Measurements from ENCODE around the gene TBC1D9.
A peak's percentile ranks its signal among the peaks of the same experiment; 100 is the strongest.

Gene TBC1D9

DNA sequence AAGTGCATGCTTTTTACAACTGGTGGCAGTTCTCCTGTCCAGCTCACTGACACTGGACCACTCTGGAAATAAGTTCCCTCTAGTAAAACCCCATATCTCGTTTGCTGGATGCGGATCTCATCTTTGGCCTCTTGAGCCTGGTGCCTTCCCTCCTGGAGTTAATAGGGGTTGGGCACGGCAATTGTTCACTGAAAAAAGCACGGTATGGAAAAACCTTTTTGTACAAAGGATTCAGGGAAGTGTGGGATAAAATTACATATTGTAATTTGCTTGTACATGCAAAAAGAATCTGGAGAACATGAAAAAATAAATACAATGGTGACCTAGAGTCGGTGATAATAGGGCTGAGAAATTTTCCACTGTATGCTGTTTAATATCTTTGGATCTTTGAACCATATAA is 30.6 kb downstream of the TBC1D9 start:
- POLR2A ChIA-PET = no interaction called here
- H3K9me3 ChIP-seq (ENCODE audit: control insufficient read depth, insufficient read depth, low read depth, low read length) = no peaks in the 10 kb centered on the region
- TF ChIP-seq, protein P1, sequence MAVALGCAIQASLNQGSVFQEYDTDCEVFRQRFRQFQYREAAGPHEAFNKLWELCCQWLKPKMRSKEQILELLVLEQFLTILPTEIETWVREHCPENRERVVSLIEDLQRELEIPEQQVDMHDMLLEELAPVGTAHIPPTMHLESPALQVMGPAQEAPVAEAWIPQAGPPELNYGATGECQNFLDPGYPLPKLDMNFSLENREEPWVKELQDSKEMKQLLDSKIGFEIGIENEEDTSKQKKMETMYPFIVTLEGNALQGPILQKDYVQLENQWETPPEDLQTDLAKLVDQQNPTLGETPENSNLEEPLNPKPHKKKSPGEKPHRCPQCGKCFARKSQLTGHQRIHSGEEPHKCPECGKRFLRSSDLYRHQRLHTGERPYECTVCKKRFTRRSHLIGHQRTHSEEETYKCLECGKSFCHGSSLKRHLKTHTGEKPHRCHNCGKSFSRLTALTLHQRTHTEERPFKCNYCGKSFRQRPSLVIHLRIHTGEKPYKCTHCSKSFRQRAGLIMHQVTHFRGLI (tag by site-specific recombination; IDR thresholded peaks at IDR 0.05) = peak; percentile 45; the same call in 1 of the 2 replicates
- no peak for TF ChIP-seq ZNF501 (tag by site-specific recombination; IDR thresholded peaks at IDR 0.05)
- H3K36me3 ChIP-seq (ENCODE audit: control insufficient read depth in 2 of 2, insufficient read depth in 1 of 2, low read length in 2 of 2) = no peaks in the 10 kb centered on the region
- peaks cover 15% of the 10 kb centered on the region for H3K4me1 ChIP-seq (ENCODE audit: control insufficient read depth, insufficient read depth, low read length)
- H3K27ac ChIP-seq (ENCODE audit: extremely low read depth, low read depth, low read length) = no peak overlapping the region
- H3K4me3 ChIP-seq (ENCODE audit: low read depth, low read length) = no peak overlapping the region
- CTCF ChIA-PET = no interaction called here

DNA sequence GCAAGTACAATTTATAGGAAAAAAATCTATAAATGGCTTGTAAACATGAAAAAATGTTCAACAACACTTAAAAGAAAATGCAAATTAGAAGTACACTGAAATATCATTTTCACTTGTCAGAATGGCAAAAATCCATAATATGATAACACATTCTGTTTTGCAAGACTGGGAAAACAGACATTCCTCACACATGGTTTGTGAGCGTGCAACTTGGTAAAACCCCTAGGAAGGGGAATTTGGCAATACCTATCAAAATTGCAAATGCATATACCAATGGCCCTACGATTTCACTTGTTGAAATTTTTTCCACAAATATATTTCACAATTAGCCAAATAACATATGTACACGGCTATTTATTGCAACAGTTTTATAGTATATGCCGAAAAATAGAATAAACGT is 31.4 kb downstream of the TBC1D9 start:
- Histone ChIP-seq H3K27ac (ENCODE audit: extremely low read depth, low read depth, low read length) (no peak overlapping the region), H3K4me1 (ENCODE audit: control insufficient read depth, insufficient read depth, low read length) (peaks cover 15% of the 10 kb centered on the region), H3K36me3 (ENCODE audit: control insufficient read depth in 2 of 2, insufficient read depth in 1 of 2, low read length in 2 of 2) (no peaks in the 10 kb centered on the region), H3K4me3 (ENCODE audit: low read depth, low read length) (no peak overlapping the region), H3K9me3 (ENCODE audit: control insufficient read depth, insufficient read depth, low read depth, low read length) (no peaks in the 10 kb centered on the region)
- POLR2A ChIA-PET = no interaction called here
- TF ChIP-seq ZNF221 (tag by site-specific recombination; IDR thresholded peaks at IDR 0.05; ENCODE audit: borderline replicate concordance) (no peak), TCF7L2 (IDR thresholded peaks at IDR 0.05; ENCODE audit: borderline replicate concordance, low read depth, low read length) (no peak), ZNF521 (tag by site-specific recombination; IDR thresholded peaks at IDR 0.05) (no peak), ZNF791 (tag by site-specific recombination; IDR thresholded peaks at IDR 0.05) (no peak), YY2 (tag by site-specific recombination; IDR thresholded peaks at IDR 0.05) (no peak), ZNF416 (tag by site-specific recombination; IDR thresholded peaks at IDR 0.05) (no peak)
- TF ChIP-seq, protein P2, sequence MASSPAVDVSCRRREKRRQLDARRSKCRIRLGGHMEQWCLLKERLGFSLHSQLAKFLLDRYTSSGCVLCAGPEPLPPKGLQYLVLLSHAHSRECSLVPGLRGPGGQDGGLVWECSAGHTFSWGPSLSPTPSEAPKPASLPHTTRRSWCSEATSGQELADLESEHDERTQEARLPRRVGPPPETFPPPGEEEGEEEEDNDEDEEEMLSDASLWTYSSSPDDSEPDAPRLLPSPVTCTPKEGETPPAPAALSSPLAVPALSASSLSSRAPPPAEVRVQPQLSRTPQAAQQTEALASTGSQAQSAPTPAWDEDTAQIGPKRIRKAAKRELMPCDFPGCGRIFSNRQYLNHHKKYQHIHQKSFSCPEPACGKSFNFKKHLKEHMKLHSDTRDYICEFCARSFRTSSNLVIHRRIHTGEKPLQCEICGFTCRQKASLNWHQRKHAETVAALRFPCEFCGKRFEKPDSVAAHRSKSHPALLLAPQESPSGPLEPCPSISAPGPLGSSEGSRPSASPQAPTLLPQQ (tag by site-specific recombination; IDR thresholded peaks at IDR 0.05) = no peak
- CTCF ChIA-PET = no interaction called here

DNA sequence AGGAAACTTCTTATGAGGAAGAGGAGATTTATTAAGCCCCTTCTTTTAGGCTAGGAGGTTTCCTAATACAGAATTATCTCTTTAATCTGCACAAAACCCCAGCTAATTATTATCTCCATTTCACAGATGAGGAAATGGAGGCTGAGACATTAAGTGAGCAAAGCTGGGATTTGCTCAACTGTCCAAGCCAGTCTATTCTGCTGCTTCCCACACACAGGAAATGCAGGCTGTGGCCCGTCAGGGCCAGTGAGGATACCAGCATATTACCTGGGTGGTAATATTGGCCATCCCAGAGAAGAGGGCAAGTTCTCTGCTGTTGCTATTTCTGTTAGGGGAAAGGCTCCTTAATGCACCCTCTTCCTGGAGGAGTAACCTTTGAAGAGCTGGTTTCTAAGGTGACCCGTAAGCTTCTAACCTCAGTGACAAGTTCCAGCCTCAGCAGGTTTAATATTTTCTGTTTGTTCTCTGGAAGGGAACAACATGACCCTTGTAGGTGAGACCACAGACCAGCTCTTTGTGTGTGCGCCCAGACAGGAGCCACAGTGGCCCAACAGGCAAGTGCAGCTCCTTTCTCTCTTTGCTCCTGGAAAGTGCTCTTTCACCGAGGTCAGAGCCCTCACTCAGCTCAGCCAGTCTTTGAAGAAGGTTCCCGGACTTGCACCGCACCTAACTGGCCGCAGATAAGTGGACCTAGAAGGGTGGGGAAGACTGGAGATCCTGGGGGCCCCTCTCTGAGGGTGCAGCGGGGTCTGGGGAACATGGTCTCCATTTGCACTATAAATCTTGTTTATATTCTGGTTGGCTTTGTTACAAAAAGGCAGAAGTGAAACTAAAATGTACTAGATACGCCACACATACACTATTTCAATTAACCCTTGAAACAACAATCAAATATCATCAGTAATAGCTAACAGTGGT is 35.5 kb downstream of the TBC1D9 start:
- ChIA-PET POLR2A (no interaction called here), CTCF (no interaction called here)
- no peak overlapping the region for H3K4me3 ChIP-seq (ENCODE audit: low read depth, low read length)
- H3K4me1 ChIP-seq (ENCODE audit: control insufficient read depth, insufficient read depth, low read length) = no peaks in the 10 kb centered on the region
- H3K36me3 ChIP-seq (ENCODE audit: control insufficient read depth in 2 of 2, insufficient read depth in 1 of 2, low read length in 2 of 2) = no peaks in the 10 kb centered on the region
- H3K9me3 ChIP-seq (ENCODE audit: control insufficient read depth, insufficient read depth, low read depth, low read length) = no peaks in the 10 kb centered on the region
- TF ChIP-seq, protein P3, sequence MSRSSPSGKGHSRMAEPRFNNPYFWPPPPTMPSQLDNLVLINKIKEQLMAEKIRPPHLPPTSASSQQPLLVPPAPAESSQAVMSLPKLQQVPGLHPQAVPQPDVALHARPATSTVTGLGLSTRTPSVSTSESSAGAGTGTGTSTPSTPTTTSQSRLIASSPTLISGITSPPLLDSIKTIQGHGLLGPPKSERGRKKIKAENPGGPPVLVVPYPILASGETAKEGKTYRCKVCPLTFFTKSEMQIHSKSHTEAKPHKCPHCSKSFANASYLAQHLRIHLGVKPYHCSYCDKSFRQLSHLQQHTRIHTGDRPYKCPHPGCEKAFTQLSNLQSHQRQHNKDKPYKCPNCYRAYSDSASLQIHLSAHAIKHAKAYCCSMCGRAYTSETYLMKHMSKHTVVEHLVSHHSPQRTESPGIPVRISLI (tag by site-specific recombination; IDR thresholded peaks at IDR 0.05) = no peak
- TF ChIP-seq ZNF610 (tag by site-specific recombination; IDR thresholded peaks at IDR 0.05; ENCODE audit: borderline replicate concordance) (no peak), ZFP41 (tag by site-specific recombination; IDR thresholded peaks at IDR 0.05; ENCODE audit: borderline replicate concordance) (no peak), ZBTB17 (tag by site-specific recombination; IDR thresholded peaks at IDR 0.05) (no peak), MEIS1 (CRISPR knock-in tag; IDR thresholded peaks at IDR 0.05; ENCODE audit: borderline replicate concordance) (no peak), ZNF423 (tag by site-specific recombination; IDR thresholded peaks at IDR 0.05) (no peak), ZNF776 (tag by site-specific recombination; IDR thresholded peaks at IDR 0.05; ENCODE audit: borderline replicate concordance) (no peak), ZNF221 (tag by site-specific recombination; IDR thresholded peaks at IDR 0.05; ENCODE audit: borderline replicate concordance) (no peak), ZNF600 (tag by site-specific recombination; IDR thresholded peaks at IDR 0.05) (no peak)
- TF ChIP-seq, protein P4, sequence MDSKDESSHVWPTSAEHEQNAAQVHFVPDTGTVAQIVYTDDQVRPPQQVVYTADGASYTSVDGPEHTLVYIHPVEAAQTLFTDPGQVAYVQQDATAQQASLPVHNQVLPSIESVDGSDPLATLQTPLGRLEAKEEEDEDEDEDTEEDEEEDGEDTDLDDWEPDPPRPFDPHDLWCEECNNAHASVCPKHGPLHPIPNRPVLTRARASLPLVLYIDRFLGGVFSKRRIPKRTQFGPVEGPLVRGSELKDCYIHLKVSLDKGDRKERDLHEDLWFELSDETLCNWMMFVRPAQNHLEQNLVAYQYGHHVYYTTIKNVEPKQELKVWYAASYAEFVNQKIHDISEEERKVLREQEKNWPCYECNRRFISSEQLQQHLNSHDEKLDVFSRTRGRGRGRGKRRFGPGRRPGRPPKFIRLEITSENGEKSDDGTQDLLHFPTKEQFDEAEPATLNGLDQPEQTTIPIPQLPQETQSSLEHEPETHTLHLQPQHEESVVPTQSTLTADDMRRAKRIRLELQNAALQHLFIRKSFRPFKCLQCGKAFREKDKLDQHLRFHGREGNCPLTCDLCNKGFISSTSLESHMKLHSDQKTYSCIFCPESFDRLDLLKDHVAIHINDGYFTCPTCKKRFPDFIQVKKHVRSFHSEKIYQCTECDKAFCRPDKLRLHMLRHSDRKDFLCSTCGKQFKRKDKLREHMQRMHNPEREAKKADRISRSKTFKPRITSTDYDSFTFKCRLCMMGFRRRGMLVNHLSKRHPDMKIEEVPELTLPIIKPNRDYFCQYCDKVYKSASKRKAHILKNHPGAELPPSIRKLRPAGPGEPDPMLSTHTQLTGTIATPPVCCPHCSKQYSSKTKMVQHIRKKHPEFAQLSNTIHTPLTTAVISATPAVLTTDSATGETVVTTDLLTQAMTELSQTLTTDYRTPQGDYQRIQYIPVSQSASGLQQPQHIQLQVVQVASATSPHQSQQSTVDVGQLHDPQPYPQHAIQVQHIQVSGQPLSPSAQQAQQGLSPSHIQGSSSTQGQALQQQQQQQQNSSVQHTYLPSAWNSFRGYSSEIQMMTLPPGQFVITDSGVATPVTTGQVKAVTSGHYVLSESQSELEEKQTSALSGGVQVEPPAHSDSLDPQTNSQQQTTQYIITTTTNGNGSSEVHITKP (tag by site-specific recombination; IDR thresholded peaks at IDR 0.05) = no peak
- H3K27ac ChIP-seq (ENCODE audit: extremely low read depth, low read depth, low read length) = no peak overlapping the region

All from HEK293 (cell line).